NT2/D1 (cell line): ENCODE data around the gene TPD52L2.

Source experiments
- DNase-seq: peaks from one replicate; pipeline ENCODE4 v3.0.0-alpha.2; 2011; ENCODE audit warnings: low read depth, low spot score
- H3K27me3 ChIP-seq: 2 replicates; pipeline ENCODE4 v1.6.0; 2011; ENCODE audit warnings: mild to moderate bottlenecking; ENCODE audit not compliant: insufficient read length, insufficient read depth
- H3K36me3 ChIP-seq: 2 replicates; pipeline ENCODE4 v1.6.1; 2011; ENCODE audit warnings: mild to moderate bottlenecking, low read length, mixed read lengths; ENCODE audit not compliant: insufficient read depth, insufficient read length
- H3K4me1 ChIP-seq: 2 replicates; pipeline ENCODE4 v1.5.1; 2011; ENCODE audit not compliant: insufficient read depth, insufficient read length
- H3K4me3 ChIP-seq: 2 replicates; pipeline ENCODE4 v1.5.1; 2011; ENCODE audit warnings: low read depth; ENCODE audit not compliant: insufficient read length
- H3K9ac ChIP-seq: 2 replicates; pipeline ENCODE4 v1.6.0; 2011; ENCODE audit warnings: low read depth; ENCODE audit not compliant: insufficient read length
- H3K9me3 ChIP-seq: 2 replicates; pipeline ENCODE4 v1.5.1; 2011; ENCODE audit warnings: mild to moderate bottlenecking, low read length; ENCODE audit not compliant: insufficient read depth
- SUZ12 ChIP-seq: IDR thresholded peaks from 2 replicates; pipeline ENCODE4 v1.6.1; 2011; ENCODE audit not compliant: insufficient read length, insufficient read depth; ENCODE audit errors: extremely low read depth
- YY1 ChIP-seq: IDR thresholded peaks from 2 replicates; pipeline ENCODE4 v1.6.1; 2011; ENCODE audit not compliant: insufficient read length, insufficient read depth
- ZNF274 ChIP-seq: IDR thresholded peaks from 2 replicates; pipeline ENCODE4 v1.6.1; 2011; ENCODE audit warnings: mild to moderate bottlenecking, low read depth, low read length

The TPD52L2 gene

GRCh38 chr20:63830841-63831588, 34.1 kb upstream of the TPD52L2 start, which contains the start of gene ZBTB46:
TSS of gene ZBTB46 (minus strand) at chr20:63831264. CDS start at chr20:63790757, 40,507 bp downstream.
- Histone ChIP-seq H3K9me3 (no peaks in the 10 kb centered on the region), H3K36me3 (no peaks in the 10 kb centered on the region), H3K4me1 (peaks cover 24% of the 10 kb centered on the region), H3K9ac (peak within 1 kb of the TSS; percentile 83), H3K27me3 (peaks cover 31% of the 10 kb centered on the region), H3K4me3 (peak within 1 kb of the TSS; percentile 73)
- DNase-seq: no peak
- TF ChIP-seq YY1 (no peak), SUZ12 (no peak)

- Histone ChIP-seq H3K27me3 (peaks cover 31% of the 10 kb centered on the region), H3K9ac (peak overlapping the region; percentile 83), H3K4me1 (peaks cover 23% of the 10 kb centered on the region), H3K9me3 (no peaks in the 10 kb centered on the region), H3K4me3 (peak overlapping the region; percentile 73), H3K36me3 (no peaks in the 10 kb centered on the region)
- TF ChIP-seq SUZ12 (no peak), YY1 (no peak), ZNF274 (no peak)
- no peak for DNase-seq
Measured at GRCh38 chr20:63831646-63831992, 33.5 kb upstream of the TPD52L2 start.

- TF ChIP-seq YY1 (no peak), ZNF274 (no peak), SUZ12 (no peak)
- H3K9me3 ChIP-seq: no peaks in the 10 kb centered on the region
- H3K4me3 ChIP-seq: peak overlapping the region; percentile 73
- H3K9ac ChIP-seq: peak overlapping the region; percentile 83
- peaks cover 20% of the 10 kb centered on the region for H3K4me1 ChIP-seq
- H3K36me3 ChIP-seq: no peaks in the 10 kb centered on the region
- no peak for DNase-seq
- peaks cover 31% of the 10 kb centered on the region for H3K27me3 ChIP-seq
Measured at GRCh38 chr20:63831993-63832686, 32.9 kb upstream of the TPD52L2 start.

GRCh38 chr20:63833776-63834490, 31.1 kb upstream of the TPD52L2 start:
- DNase-seq: no peak
- peaks cover 10% of the 10 kb centered on the region for H3K4me1 ChIP-seq
- no peak overlapping the region for H3K4me3 ChIP-seq
- H3K9me3 ChIP-seq: no peaks in the 10 kb centered on the region
- no peaks in the 10 kb centered on the region for H3K36me3 ChIP-seq
- TF ChIP-seq YY1 (no peak), SUZ12 (no peak), ZNF274 (no peak)
- peaks cover 25% of the 10 kb centered on the region for H3K27me3 ChIP-seq
- H3K9ac ChIP-seq: peak overlapping the region; percentile 65

- Histone ChIP-seq H3K9ac (peak overlapping the region; percentile 65), H3K4me1 (peaks cover 7% of the 10 kb centered on the region), H3K4me3 (no peak overlapping the region), H3K36me3 (no peaks in the 10 kb centered on the region), H3K9me3 (no peaks in the 10 kb centered on the region), H3K27me3 (peaks cover 20% of the 10 kb centered on the region)
- TF ChIP-seq ZNF274: no peak
- TF ChIP-seq YY1: no peak
- no peak for TF ChIP-seq SUZ12
- no peak for DNase-seq
Measured at GRCh38 chr20:63834491-63834880, 30.6 kb upstream of the TPD52L2 start.

- peak; percentile 92 for DNase-seq
- Histone ChIP-seq H3K4me3 (peak overlapping the region; percentile 20), H3K9ac (peak overlapping the region; percentile 47), H3K27me3 (peaks cover 13% of the 10 kb centered on the region), H3K9me3 (no peaks in the 10 kb centered on the region), H3K36me3 (no peaks in the 10 kb centered on the region), H3K4me1 (peaks cover 7% of the 10 kb centered on the region)
- no peak for TF ChIP-seq SUZ12
- no peak for TF ChIP-seq YY1
- TF ChIP-seq ZNF274: no peak
Measured at GRCh38 chr20:63835021-63835858, 29.8 kb upstream of the TPD52L2 start.
